Nephron progenitor cell (in vitro differentiated cells): Measurements from ENCODE around the gene AKR7A3.
"Not testable (repeated sequence)": the region's sequence is repeated elsewhere in the genome, so short reads cannot be mapped to it uniquely, and the experiment has no call there.

Source experiments
- DNase-seq: peaks from one replicate; pipeline ENCODE4 v3.0.0; 2021
- H3K27ac Mint-ChIP-seq: 2 replicates; pipeline ENCODE4 v1.8.0; 2021; ENCODE audit warnings: mild to moderate bottlenecking, moderate library complexity, mixed read lengths
- H3K27me3 Mint-ChIP-seq: 2 replicates; pipeline ENCODE4 v1.8.0; 2021; ENCODE audit warnings: mild to moderate bottlenecking, low read depth, mixed read lengths; ENCODE audit not compliant: poor library complexity
- H3K36me3 Mint-ChIP-seq: 2 replicates; pipeline ENCODE4 v1.8.0; 2021; ENCODE audit warnings: low read depth, mixed read lengths
- H3K4me1 Mint-ChIP-seq: 2 replicates; pipeline ENCODE4 v1.8.0; 2021; ENCODE audit warnings: mixed read lengths
- H3K4me3 Mint-ChIP-seq: 2 replicates; pipeline ENCODE4 v1.8.0; 2021; ENCODE audit warnings: mild to moderate bottlenecking, moderate library complexity, mixed read lengths
- H3K9me3 Mint-ChIP-seq: 2 replicates; pipeline ENCODE4 v1.8.0; 2021; ENCODE audit warnings: mild to moderate bottlenecking, moderate library complexity, mixed read lengths
- TF ChIP-seq, protein P1 (sequence below): fragments of 200-600 bp; sonication (generic); IDR thresholded peaks from 2 replicates; pipeline ENCODE4 v1.5.0; 2021; ENCODE audit warnings: antibody characterized with exemption

Gene AKR7A3

DNA sequence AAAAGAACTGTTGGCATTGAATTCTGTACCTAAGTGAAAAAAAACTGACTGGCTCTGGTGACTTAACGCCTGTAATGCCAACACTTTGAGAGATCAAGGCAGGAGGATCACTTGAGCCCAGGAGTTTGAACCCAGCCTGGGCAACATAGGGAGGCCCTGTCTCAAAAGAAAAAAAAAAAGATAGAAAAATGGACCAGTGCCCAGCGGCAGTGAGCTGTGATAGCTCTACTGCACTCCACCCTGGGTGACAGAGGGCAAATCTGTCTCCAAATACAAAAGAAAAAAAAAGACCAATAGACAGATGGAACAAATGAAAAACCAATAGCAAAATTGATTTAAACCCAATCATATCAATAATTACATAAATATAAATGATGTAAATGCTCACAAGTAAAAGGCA is 674 bp upstream of the AKR7A3 start:
- H3K27me3 Mint-ChIP-seq, result peaks cover 40% of the 10 kb centered on the region
- peaks cover 5% of the 10 kb centered on the region for H3K4me1 Mint-ChIP-seq
- no peak overlapping the region for H3K27ac Mint-ChIP-seq
- H3K4me3 Mint-ChIP-seq, result peak overlapping the region; percentile 64
- DNase-seq, result no peak
- TF ChIP-seq, protein P1, sequence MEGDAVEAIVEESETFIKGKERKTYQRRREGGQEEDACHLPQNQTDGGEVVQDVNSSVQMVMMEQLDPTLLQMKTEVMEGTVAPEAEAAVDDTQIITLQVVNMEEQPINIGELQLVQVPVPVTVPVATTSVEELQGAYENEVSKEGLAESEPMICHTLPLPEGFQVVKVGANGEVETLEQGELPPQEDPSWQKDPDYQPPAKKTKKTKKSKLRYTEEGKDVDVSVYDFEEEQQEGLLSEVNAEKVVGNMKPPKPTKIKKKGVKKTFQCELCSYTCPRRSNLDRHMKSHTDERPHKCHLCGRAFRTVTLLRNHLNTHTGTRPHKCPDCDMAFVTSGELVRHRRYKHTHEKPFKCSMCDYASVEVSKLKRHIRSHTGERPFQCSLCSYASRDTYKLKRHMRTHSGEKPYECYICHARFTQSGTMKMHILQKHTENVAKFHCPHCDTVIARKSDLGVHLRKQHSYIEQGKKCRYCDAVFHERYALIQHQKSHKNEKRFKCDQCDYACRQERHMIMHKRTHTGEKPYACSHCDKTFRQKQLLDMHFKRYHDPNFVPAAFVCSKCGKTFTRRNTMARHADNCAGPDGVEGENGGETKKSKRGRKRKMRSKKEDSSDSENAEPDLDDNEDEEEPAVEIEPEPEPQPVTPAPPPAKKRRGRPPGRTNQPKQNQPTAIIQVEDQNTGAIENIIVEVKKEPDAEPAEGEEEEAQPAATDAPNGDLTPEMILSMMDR, result no peak
- H3K36me3 Mint-ChIP-seq, result peaks cover 51% of the 10 kb centered on the region
- H3K9me3 Mint-ChIP-seq, result peaks cover 49% of the 10 kb centered on the region

GRCh38 chr1:19287436-19288185 is 959 bp downstream of the AKR7A3 start:
- H3K4me3 Mint-ChIP-seq, result peak overlapping the region; percentile 13
- H3K9me3 Mint-ChIP-seq, result peaks cover 33% of the 10 kb centered on the region
- TF ChIP-seq, protein P1, result no peak
- no peak for DNase-seq
- peaks cover 38% of the 10 kb centered on the region for H3K27me3 Mint-ChIP-seq
- peaks cover 39% of the 10 kb centered on the region for H3K36me3 Mint-ChIP-seq
- H3K27ac Mint-ChIP-seq, result peak overlapping the region; percentile 94
- peaks cover 5% of the 10 kb centered on the region for H3K4me1 Mint-ChIP-seq

GRCh38 chr1:19285807-19286206 is 2.8 kb downstream of the AKR7A3 start:
- Mint-ChIP-seq H3K9me3 (peaks cover 16% of the 10 kb centered on the region), H3K36me3 (peaks cover 34% of the 10 kb centered on the region), H3K27me3 (peaks cover 34% of the 10 kb centered on the region)
- H3K27ac Mint-ChIP-seq, H3K4me3 Mint-ChIP-seq, H3K4me1 Mint-ChIP-seq, DNase-seq: not testable (repeated sequence)

GRCh38 chr1:19285366-19285765 is 3.2 kb downstream of the AKR7A3 start:
- DNase-seq, H3K27ac Mint-ChIP-seq, H3K4me3 Mint-ChIP-seq, H3K4me1 Mint-ChIP-seq: not testable (repeated sequence)
- Mint-ChIP-seq H3K27me3 (peaks cover 31% of the 10 kb centered on the region), H3K36me3 (peaks cover 36% of the 10 kb centered on the region), H3K9me3 (peaks cover 14% of the 10 kb centered on the region)

- no peak for DNase-seq
- TF ChIP-seq, protein P1, result no peak
- Mint-ChIP-seq H3K27me3 (peaks cover 26% of the 10 kb centered on the region), H3K27ac (no peak overlapping the region), H3K4me3 (no peak overlapping the region), H3K9me3 (peaks cover 13% of the 10 kb centered on the region), H3K36me3 (peaks cover 37% of the 10 kb centered on the region), H3K4me1 (peaks cover 5% of the 10 kb centered on the region)
Measured at GRCh38 chr1:19284881-19285280, 3.7 kb downstream of the AKR7A3 start.

DNA sequence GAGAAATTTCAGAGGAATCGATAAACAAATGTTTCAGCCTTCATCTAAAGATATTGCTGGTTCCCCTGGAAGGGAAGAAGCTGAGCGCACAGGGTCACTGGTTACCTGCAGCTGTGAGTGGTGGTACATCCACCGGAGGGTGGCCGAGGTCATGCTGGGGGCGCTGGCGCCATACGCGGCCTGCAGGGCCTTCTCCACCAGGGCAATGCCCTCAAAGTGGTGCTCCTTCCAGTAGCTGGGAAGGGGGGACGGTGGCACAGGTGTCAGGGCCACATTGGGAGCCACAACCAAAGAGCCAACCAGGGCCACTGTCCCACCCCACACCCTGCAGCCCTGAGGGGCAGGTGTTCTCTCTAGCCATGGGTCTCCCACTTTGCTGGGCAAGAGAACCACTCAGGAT is 4.7 kb downstream of the AKR7A3 start:
- Mint-ChIP-seq H3K36me3 (peaks cover 32% of the 10 kb centered on the region), H3K9me3 (peaks cover 9% of the 10 kb centered on the region), H3K4me3 (no peak overlapping the region), H3K27ac (no peak overlapping the region), H3K4me1 (peaks cover under 1% of the 10 kb centered on the region), H3K27me3 (peaks cover 16% of the 10 kb centered on the region)
- DNase-seq, result no peak
- TF ChIP-seq, protein P1, result no peak

- Mint-ChIP-seq H3K4me3 (no peak overlapping the region), H3K4me1 (no peaks in the 10 kb centered on the region), H3K27me3 (peaks cover 7% of the 10 kb centered on the region), H3K27ac (peak overlapping the region; percentile 42), H3K9me3 (peaks cover 3% of the 10 kb centered on the region), H3K36me3 (peaks cover 12% of the 10 kb centered on the region)
- TF ChIP-seq, protein P1, result no peak
- no peak for DNase-seq
Measured at GRCh38 chr1:19274636-19275035, 13.9 kb downstream of the AKR7A3 start.

DNA sequence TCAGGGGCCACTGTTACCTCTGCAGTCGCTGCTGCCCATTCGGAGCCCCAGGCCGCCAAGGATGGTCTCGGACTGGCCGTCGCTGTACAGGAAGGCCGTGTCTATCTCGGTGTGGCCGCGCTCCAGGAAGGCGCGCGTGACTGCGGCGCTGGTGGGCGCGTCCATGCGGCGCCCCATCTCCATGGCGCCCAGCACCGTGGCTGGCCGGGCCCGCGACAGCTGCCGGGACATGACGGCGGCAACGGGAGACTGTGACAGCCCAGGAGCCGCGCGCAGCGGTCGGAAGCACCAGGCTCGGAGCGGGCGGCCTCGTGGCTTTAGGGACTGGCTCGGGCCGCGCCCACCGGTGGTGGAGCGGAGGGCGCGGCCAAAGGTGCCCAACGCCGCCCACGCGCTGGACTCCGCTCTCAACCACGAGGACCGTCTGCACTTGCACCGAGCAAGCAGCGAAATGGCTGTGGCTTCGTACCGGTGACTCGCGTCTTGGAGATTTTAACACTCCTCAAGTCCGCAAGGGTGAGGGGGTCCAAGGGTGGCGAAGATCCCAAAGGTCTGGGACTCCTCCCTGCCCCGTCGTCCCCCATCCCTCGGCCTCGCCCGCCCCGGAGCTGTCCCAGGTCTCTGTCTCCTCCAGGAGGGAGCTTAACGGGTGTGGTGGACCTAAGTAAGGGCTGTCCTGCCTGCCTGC is 14.6 kb downstream of the AKR7A3 start:
- H3K4me3 Mint-ChIP-seq, H3K27me3 Mint-ChIP-seq, DNase-seq, H3K36me3 Mint-ChIP-seq, H3K27ac Mint-ChIP-seq, H3K9me3 Mint-ChIP-seq, H3K4me1 Mint-ChIP-seq: not testable (repeated sequence)
